GM21576 (cell line): ENCODE results near the gene ITLN2.
"Not testable (repeated sequence)": the region's sequence is repeated elsewhere in the genome, so short reads cannot be mapped to it uniquely, and the experiment has no call there.

Experiments used
- ATAC-seq: cut with Tn5 transposase; IDR thresholded peaks from one replicate; pipeline ENCODE4 v1.9.1; 2021; ENCODE audit warnings: mild to moderate bottlenecking, moderate library complexity; ENCODE audit not compliant: unreplicated experiment

The ITLN2 gene

GRCh38 chr1:160954158-160955104, at the start of gene ITLN2:
Gene ITLN2, minus strand, starts transcription at chr1:160954809. Its CDS starts 68 bp downstream, at chr1:160954741.
- ATAC-seq, result peak; percentile 47

- ATAC-seq, result no peak
Measured at GRCh38 chr1:161001525-161001924, 46.9 kb upstream of the ITLN2 start.

GRCh38 chr1:161000736-161001480, 46.3 kb upstream of the ITLN2 start:
- ATAC-seq, result no peak

GRCh38 chr1:160999376-160999775, 44.8 kb upstream of the ITLN2 start:
- ATAC-seq, result no peak

GRCh38 chr1:160997323-160998038, 42.9 kb upstream of the ITLN2 start:
- ATAC-seq, result no peak

GRCh38 chr1:160996178-160996577, 41.6 kb upstream of the ITLN2 start:
- no peak for ATAC-seq

- ATAC-seq, result no peak
Measured at GRCh38 chr1:160993544-160994193, 39.1 kb upstream of the ITLN2 start.

GRCh38 chr1:160992036-160992435, 37.4 kb upstream of the ITLN2 start:
- not testable (repeated sequence) for ATAC-seq

GRCh38 chr1:160987359-160988050, 32.9 kb upstream of the ITLN2 start:
- no peak for ATAC-seq

- no peak for ATAC-seq
Measured at GRCh38 chr1:160985723-160986122, 31.1 kb upstream of the ITLN2 start.

GRCh38 chr1:160981584-160982411, 27.2 kb upstream of the ITLN2 start:
- ATAC-seq, result no peak

GRCh38 chr1:160979286-160979685, 24.7 kb upstream of the ITLN2 start:
- no peak for ATAC-seq

GRCh38 chr1:160978510-160978927, 23.9 kb upstream of the ITLN2 start:
- no peak for ATAC-seq

GRCh38 chr1:160975026-160975425, 20.4 kb upstream of the ITLN2 start:
- ATAC-seq, result no peak

- no peak for ATAC-seq
Measured at GRCh38 chr1:160973491-160973890, 18.9 kb upstream of the ITLN2 start.

GRCh38 chr1:160972939-160973338, 18.3 kb upstream of the ITLN2 start:
- ATAC-seq, result no peak

- no peak for ATAC-seq
Measured at GRCh38 chr1:160971618-160972056, 17.0 kb upstream of the ITLN2 start.

- ATAC-seq, result no peak
Measured at GRCh38 chr1:160963521-160963920, 8.9 kb upstream of the ITLN2 start.

GRCh38 chr1:160961419-160961818, 6.8 kb upstream of the ITLN2 start:
- no peak for ATAC-seq
